ENCODE results near the gene P4HB.
A peak's percentile ranks its signal among the peaks of the same experiment; 100 is the strongest.

Gene P4HB

GRCh38 chr17:81803728-81804558 lies 56.4 kb downstream of the P4HB start, which contains the start of gene GCGR:
Gene GCGR, plus strand, starts transcription at chr17:81804150. Its CDS starts 4,869 bp downstream, at chr17:81809019.
- Histone ChIP-seq H3K36me3 (ENCODE audit: control insufficient read depth in 2 of 2, insufficient read depth in 1 of 2, low read length in 2 of 2) (no peaks in the 10 kb centered on the region), H3K27ac (ENCODE audit: extremely low read depth, low read depth, low read length) (no peak within 1 kb of the TSS), H3K4me1 (ENCODE audit: control insufficient read depth, insufficient read depth, low read length) (peaks cover 2% of the 10 kb centered on the region; the same call in 1 of the 2 replicates), H3K4me3 (ENCODE audit: low read depth, low read length) (no peak within 1 kb of the TSS; the same call in 1 of the 2 replicates), H3K9me3 (ENCODE audit: control insufficient read depth, insufficient read depth, low read depth, low read length) (no peaks in the 10 kb centered on the region)
- peak; percentile 28; the same call in 1 of the 2 replicates for TF ChIP-seq KLF1 (tag by site-specific recombination; IDR thresholded peaks at IDR 0.05)
- 0 out of 2 replicates have a peak, but pooled peaks have one; percentile 49 for TF ChIP-seq ZBTB7A (tag by site-specific recombination; IDR thresholded peaks at IDR 0.05; ENCODE audit: low read depth)
- peak; percentile 17; the same call in 1 of the 2 replicates for TF ChIP-seq ZFHX2 (tag by site-specific recombination; conservative IDR thresholded peaks at IDR 0.05)
- TF ChIP-seq SCRT2 (tag by site-specific recombination; IDR thresholded peaks at IDR 0.05): no peak
- TF ChIP-seq ZNF169 (tag by site-specific recombination; IDR thresholded peaks at IDR 0.05): no peak
- ChIA-PET POLR2A (no interaction called here), CTCF (no interaction called here)

DNA sequence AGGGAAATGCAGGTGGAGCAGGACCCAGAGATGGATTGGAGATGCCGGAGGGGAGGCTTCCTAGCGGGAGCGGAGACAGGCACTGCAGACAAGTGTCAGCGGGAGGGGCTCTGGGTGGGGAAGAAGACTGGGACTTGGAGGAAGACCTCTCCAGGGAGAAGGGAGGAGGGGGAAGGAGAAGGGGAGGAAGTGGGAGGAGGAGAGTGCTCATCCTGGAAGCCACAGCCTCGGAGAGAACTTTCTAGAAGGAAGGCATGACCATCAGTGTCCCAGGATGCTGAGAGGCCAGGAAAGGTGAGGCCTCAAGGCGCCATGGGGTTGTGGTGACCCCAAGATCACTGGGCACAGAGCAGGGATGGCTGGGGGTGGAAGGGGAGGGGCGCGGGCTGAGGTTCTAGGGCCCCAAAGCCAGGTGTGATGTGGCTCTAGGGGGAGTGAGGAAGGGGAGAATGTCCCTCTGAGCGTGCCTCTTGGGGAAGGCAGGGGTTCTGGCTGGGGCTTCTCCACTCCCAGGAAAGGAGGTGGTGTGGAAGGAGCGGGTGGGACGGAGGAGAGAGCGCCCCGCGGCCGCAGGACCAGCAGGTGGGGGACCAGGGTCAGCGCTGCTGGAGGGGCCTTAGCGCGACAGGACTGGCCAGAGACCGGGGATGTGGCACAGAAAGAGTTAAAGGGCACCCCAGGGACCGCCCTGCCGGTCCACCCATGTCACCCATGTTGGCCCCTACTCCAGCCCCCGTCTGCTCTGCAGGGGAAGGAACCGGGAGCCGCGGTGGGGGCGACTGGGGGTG lies 57.3 kb downstream of the P4HB start:
- H3K27ac ChIP-seq (ENCODE audit: extremely low read depth, low read depth, low read length): no peak overlapping the region
- H3K9me3 ChIP-seq (ENCODE audit: control insufficient read depth, insufficient read depth, low read depth, low read length): no peaks in the 10 kb centered on the region
- peaks cover 2% of the 10 kb centered on the region; the same call in 1 of the 2 replicates for H3K4me1 ChIP-seq (ENCODE audit: control insufficient read depth, insufficient read depth, low read length)
- CTCF ChIA-PET: interaction anchor here (0.7 kb wide), 1 partner anchor 19 kb away, joined by 4 read pairs; no protein-coding TSS in a partner anchor
- POLR2A ChIA-PET: no interaction called here
- no peak overlapping the region for H3K4me3 ChIP-seq (ENCODE audit: low read depth, low read length)
- H3K36me3 ChIP-seq (ENCODE audit: control insufficient read depth in 2 of 2, insufficient read depth in 1 of 2, low read length in 2 of 2): no peaks in the 10 kb centered on the region
- TF ChIP-seq FEZF1 (tag by site-specific recombination; IDR thresholded peaks at IDR 0.05) (no peak), HOXD13 (CRISPR knock-in tag; IDR thresholded peaks at IDR 0.05; ENCODE audit: borderline replicate concordance) (no peak), ZNF354C (tag by site-specific recombination; IDR thresholded peaks at IDR 0.05; ENCODE audit: borderline replicate concordance, low read depth) (no peak), ZFP37 (tag by site-specific recombination; IDR thresholded peaks at IDR 0.05) (no peak), IKZF3 (tag by site-specific recombination; IDR thresholded peaks at IDR 0.05) (no peak), EGR2 (tag by site-specific recombination; IDR thresholded peaks at IDR 0.05; ENCODE audit: low read depth) (no peak), ZNF221 (tag by site-specific recombination; IDR thresholded peaks at IDR 0.05; ENCODE audit: borderline replicate concordance) (no peak), ZNF174 (tag by site-specific recombination; IDR thresholded peaks at IDR 0.05) (no peak), SETDB1 (IDR thresholded peaks at IDR 0.05; ENCODE audit: insufficient read length, low read length) (no peak), KLF16 (tag by site-specific recombination; IDR thresholded peaks at IDR 0.05) (no peak), ZNF423 (tag by site-specific recombination; IDR thresholded peaks at IDR 0.05) (0 out of 2 replicates have a peak, but pooled peaks have one; percentile 31), ZNF146 (tag by site-specific recombination; IDR thresholded peaks at IDR 0.05) (no peak), ZBTB1 (tag by site-specific recombination; IDR thresholded peaks at IDR 0.05) (no peak), BCL11A (tag by site-specific recombination; IDR thresholded peaks at IDR 0.05; ENCODE audit: low read depth) (no peak), ZNF121 (tag by site-specific recombination; IDR thresholded peaks at IDR 0.05) (no peak), ZNF366 (tag by site-specific recombination; conservative IDR thresholded peaks at IDR 0.05) (0 out of 2 replicates have a peak, but pooled peaks have one; percentile 17), ZBTB10 (tag by site-specific recombination; IDR thresholded peaks at IDR 0.05) (0 out of 2 replicates have a peak, but pooled peaks have one; percentile 15), KLF9 (tag by site-specific recombination; IDR thresholded peaks at IDR 0.05; ENCODE audit: low read depth) (no peak), SP7 (tag by site-specific recombination; IDR thresholded peaks at IDR 0.05) (no peak), ZSCAN30 (tag by site-specific recombination; IDR thresholded peaks at IDR 0.05) (no peak), ZNF211 (tag by site-specific recombination; IDR thresholded peaks at IDR 0.05; ENCODE audit: low read depth) (no peak)
- TF ChIP-seq, protein P1, sequence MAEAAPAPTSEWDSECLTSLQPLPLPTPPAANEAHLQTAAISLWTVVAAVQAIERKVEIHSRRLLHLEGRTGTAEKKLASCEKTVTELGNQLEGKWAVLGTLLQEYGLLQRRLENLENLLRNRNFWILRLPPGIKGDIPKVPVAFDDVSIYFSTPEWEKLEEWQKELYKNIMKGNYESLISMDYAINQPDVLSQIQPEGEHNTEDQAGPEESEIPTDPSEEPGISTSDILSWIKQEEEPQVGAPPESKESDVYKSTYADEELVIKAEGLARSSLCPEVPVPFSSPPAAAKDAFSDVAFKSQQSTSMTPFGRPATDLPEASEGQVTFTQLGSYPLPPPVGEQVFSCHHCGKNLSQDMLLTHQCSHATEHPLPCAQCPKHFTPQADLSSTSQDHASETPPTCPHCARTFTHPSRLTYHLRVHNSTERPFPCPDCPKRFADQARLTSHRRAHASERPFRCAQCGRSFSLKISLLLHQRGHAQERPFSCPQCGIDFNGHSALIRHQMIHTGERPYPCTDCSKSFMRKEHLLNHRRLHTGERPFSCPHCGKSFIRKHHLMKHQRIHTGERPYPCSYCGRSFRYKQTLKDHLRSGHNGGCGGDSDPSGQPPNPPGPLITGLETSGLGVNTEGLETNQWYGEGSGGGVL (tag by site-specific recombination; IDR thresholded peaks at IDR 0.05): peak; percentile 55; the same call in 1 of the 2 replicates
- TF ChIP-seq, protein P2, sequence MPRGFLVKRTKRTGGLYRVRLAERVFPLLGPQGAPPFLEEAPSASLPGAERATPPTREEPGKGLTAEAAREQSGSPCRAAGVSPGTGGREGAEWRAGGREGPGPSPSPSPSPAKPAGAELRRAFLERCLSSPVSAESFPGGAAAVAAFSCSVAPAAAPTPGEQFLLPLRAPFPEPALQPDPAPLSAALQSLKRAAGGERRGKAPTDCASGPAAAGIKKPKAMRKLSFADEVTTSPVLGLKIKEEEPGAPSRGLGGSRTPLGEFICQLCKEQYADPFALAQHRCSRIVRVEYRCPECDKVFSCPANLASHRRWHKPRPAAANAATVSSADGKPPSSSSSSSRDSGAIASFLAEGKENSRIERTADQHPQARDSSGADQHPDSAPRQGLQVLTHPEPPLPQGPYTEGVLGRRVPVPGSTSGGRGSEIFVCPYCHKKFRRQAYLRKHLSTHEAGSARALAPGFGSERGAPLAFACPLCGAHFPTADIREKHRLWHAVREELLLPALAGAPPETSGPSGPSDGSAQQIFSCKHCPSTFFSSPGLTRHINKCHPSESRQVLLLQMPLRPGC (tag by site-specific recombination; IDR thresholded peaks at IDR 0.05): no peak

All from HEK293 (cell line).